UCSD-AML1 (cell line): ENCODE measurements around the gene HOXC6.
"Not testable (repeated sequence)": the region's sequence is repeated elsewhere in the genome, so short reads cannot be mapped to it uniquely, and the experiment has no call there.

ENCODE experiments used
- DNase-seq: peaks from one replicate; lab custom pipeline; 2025; ENCODE audit not compliant: unreplicated experiment; lab: John Stamatoyannopoulos, UW

Gene HOXC6

DNA sequence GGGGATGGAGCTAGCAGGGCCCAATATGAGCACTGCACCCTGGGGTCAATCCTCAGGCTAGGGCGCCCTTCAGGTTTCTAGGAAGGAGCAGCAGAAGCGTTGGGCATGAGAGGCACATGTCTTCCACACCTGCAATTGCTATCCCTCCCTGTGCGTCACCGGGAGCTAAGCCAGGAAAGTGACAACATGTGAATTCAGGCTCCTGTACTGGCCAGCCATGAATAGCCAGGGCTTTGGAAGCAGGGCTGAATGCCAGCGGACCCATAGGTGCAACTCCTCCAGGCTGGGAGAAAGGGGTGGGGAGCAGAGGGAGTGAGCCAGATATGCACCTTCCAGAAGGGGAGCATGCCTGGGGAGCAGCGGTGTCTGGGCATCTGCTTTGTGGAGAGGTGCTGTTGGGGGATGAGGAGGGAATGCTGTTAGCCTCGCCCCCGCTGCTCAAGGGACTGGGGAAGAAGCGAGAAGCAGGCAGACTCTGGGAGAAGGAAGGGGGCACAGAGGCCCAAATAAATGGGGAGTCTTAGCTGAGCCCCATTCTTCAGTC is 10.7 kb downstream of the HOXC6 start:
- no peak for DNase-seq

DNA sequence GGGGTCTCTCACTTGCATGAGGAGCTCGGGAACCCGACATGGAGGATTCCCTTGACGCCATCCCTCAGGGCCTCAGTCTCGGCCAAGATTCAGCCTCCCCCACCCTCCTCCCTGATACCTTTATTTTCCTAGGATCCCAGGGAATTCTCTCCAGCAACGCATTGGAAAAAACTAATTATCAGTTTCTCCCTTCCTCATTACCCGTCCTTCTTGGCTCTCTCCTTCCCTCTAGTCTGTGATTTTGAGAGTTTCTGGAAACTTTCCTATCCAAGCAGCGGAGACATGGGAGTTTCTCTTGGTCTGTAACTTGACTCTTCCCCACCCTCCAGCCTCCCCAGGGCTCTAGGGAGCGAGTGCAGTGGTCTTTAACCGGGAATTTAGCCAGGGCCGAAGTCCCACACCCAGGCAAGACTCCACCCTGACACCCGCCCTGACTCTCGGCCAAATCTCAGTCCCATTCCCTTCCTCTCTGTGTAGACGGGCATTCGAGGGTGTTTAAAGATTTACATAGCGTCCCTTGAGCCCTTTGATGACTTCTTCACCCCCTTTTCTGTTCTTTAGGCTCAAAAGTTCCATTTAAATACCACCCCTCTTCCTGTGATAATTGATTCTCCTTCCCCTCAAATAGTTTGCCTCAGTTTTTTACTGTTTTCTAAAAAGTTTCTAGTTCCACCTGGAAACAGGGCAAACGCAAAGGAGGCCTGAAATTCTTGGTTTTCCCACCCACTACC is 11.3 kb downstream of the HOXC6 start:
- no peak for DNase-seq

DNA sequence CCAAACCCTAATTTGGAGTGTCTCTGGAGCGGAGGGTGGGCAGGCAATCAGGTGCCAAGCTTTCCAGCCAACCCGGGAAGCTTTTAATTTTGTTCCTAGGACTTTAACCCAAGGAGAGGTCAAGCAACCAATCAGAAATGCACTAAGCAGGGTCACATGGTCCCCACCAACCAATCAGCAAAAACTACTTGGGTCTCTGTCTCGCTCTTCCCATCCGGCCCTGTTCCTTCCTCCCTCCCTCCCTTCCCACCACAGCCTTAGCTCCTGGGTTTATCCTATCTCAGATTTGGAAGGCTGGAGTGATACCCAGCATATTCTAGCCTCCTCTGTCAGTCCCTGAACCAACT is 11.9 kb downstream of the HOXC6 start:
- no peak for DNase-seq

DNA sequence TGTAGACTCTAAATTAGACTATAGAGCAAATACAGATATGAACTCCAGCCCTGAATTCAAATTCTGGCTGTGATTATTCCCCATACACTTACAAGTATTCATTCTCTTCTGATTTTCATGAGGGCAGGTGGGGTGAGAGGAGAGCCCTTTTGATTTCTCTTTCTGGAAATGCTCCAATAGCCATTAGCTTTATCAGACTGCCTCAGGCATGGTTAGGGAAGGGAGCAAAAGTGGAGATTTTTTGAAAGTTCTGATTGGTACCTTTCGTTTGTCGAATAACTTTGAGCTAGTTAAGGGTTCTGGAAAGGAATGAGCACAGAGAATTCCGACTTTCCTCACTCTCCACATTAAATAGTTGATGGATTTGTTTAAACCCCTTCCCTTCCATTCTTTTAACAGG is 12.4 kb downstream of the HOXC6 start:
- no peak for DNase-seq

DNA sequence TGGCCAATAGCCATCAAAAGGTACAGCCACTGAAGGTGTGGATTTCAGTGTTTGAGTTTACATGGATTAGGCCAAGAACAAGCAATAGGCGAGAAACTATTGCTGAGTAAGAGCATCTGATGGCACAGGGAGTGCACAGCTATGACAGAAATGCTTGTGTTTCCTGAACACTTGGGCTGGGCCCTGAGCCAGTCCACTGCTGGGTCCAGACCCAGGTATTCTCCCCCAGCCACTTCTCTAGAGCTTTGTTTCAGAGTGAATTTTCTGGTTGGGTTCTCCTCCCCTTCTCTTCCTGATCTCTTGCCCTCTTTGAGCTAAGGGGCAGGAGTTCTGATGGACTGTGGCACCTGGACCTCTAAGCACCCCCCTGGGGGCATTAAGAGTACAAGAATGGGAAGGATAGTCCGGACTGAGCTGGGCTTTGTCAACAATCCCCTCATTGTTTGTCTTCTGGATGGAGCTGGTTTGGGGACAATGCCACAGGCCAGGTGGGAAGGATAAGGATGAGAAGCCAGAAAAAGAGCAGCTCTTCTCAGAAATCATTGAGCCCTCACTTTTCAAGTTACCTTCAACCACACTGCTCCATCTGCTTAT is 13.0 kb downstream of the HOXC6 start:
- DNase-seq: no peak

DNA sequence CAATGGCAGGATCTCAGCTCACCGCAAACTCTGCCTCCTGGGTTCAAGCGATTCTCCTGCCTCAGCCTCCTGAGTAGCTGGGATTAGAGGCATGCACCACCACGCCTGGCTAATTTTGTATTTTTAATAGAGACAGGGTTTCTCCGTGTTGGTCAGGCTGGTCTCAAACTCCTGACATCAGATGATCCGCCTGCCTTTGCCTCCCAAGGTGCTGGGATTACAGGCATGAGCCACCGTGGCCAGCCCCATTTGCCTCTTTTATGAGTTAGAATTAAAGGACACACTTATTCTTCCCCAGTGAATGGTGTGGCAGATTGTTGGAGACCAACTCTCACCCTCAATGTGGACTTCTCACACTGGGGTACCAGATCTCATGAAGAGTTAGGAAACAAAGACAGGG is 13.8 kb downstream of the HOXC6 start:
- not testable (repeated sequence) for DNase-seq

DNA sequence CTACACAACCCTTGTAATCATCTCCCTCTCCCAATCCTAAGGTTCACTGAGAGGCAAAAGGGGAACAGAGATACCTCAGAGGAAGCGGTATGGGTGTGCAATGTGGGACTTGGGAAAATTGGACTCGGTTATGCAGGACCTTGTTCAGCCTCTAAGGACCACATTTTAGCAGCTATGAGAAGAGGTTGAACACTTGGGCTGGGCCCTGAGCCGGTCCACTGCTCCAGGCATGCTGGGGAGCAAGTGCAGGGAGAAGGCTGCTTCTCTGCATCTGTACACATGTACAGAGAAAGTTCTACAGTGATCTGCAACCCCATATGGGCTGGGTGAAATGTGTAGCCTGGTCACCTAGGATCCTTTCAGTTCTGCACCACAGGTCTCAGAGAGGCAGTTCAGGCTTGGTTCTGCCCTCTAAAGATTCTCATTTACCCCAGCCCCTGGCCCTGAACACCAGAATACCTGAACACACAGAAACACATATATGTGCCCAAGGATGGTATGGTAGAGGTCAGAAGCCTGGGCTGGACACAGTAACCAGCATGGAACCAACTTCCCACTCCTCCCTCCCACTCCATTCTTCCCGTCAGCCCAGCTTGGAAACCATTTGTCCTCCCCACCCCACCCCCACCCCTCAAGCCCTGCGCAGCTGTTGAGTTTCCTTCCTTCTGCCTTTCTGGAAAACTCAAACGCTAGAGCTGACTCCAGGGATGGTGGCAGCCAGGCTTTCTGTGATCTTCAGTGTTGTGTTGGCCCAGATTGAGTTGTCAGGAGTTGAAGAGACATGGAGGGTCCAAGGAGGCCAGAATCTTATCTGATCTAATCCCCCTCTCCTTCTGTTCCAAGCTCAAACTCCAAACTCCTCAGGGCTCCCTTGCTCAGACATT is 15.0 kb downstream of the HOXC6 start:
- DNase-seq: no peak

DNA sequence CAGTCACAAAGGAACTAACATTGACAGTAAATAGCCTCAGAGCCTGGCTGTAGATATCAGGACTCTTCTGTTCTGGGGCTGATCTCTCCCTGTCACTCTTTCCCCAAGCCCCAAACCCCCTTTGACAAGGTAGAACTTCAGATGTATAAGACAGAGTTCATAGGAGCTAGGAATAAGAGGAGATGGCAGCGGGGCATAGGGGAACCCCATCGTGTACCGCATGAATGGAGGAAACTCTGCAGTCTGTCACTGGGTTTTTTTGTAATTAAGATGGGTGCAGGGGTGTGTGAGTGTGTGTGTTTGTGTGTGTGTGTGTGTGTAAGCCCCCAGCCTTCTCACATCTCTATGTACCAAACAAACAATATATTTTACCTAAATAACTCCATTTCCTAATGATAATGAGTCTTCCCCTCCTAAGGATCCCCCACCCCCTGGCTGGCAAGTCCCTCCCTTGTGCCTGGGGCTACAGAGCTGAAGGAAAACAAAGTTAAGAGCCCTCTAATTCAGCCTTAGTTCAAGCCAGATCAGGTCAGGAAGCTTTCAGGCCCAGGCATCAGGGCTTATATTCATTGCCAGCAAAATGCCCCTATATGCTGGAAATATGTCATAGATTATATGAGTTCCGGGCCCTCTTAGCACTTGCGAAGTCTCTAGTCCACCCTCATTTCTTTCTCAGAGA is 16.3 kb downstream of the HOXC6 start:
- DNase-seq: no peak

DNA sequence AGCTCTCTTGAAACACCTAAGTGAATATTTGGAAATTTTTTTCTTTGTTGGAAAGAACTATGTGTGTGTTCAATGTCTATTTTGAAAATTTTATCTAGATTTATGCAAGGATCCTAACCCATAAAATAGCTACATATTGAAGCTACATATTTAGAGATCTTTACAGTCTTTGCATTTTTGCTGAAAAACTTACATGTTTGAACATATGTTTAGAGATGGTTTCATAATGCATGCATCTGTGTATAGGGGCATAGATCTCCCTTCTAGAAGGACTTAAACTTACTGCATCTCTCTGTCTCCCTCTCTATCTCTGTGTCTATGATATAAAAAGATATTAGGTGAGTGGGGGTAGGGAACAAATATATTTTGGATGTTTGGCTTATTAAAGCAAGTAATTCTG is 17.2 kb downstream of the HOXC6 start:
- DNase-seq: no peak

DNA sequence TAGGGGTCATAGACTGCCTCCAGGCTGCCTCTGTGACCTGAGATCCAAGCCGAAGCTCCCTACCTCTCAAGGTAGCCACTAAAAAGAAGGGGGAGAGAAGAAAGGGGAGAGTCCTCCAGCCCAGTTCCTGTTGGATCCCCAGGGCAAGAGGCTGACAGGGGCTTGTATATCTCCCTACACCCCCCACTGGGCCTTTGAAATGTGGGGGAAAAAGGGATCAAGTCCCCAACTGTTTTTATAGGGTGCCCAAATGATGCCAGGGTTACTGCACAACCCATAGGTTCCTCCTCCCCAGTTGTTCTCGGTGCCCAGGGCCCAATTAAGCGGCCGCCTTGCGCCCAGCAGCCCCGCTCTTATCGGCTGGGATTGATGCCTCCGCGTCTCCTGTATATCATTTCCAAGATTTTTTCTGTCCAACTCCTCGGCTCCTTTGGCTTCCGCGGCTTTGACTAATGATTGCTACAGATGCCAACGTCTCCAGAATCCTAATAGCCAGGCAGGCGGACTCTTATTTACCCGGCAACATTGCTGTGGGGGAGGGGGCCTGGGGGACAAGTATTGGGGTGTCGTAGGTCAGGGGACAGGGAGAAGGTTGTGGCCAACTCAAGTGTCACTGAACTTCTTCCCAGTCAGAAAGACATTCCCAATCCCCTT is 17.8 kb downstream of the HOXC6 start:
- no peak for DNase-seq

DNA sequence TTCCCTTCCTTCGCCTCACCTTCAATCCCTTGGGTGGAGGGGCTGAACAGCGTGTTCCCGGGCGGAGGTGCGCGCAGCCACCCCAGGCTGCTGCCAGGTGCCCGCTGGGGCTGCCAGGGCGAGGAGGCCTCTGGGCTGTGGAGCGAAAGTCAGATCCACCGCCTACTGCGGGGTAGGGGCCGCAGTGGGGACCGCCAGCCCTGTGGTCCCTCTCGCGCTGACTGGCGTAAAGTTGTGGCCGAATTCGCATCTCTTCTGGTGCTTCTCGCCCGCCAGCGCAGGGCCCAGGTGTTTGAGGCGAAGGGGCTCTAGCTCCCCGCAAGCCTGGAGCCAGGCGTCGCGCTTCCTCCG is 18.5 kb downstream of the HOXC6 start:
- DNase-seq: no peak

DNA sequence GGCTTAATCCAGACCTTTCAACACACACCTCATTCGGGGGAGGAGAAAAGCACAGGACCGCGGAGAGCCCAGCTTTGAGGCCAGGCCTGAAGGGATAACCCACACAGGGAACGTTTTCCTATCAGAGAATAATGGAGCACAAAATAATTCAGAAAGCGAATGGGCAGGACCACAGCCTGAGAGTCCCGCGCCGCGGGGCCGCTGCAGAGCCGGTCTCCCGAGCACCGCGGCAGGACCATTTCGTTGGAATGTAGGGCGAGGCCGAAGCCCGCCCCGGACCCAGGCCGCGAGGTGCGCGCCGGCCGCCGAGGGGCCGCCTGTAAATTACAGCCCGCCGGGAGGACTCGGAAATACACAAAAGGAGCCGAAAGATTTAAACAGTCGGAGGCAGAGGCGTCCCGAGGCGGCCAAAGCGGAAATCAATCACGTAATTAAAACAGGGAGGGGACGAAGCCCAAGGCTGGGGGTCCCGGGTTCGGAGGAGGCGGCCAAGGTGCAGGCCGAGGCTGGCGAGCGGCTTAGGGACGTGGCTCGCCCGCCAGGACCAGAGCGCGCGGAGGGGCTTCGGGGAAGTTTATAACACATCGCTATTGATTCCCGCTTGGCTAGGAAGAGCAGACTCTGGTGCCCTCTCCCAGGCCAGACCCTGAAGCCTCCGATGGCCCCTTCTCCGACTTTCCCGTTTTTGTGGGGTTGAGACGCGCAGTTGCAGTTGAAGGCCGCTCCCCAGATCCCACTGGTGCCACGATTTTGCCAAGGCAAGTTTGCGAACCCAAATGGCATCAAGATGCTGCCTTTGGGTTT is 19.1 kb downstream of the HOXC6 start:
- DNase-seq: no peak

DNA sequence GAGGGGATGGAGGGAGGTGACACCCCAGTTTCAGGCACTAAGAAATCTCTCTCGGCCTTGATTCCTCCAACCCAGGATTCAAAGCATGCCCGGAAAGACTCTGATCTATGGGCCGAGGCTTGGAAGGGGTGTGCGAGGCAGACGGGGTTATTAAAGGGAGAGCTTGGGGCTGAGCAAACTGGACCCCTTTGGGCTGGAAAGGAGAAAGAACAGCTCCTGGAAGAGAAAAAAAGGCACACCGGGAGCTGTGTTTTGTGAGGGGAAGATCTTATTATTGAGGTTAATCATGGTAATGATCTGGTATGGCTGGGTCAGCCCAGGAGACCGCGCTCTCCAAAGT is 19.7 kb downstream of the HOXC6 start:
- no peak for DNase-seq

DNA sequence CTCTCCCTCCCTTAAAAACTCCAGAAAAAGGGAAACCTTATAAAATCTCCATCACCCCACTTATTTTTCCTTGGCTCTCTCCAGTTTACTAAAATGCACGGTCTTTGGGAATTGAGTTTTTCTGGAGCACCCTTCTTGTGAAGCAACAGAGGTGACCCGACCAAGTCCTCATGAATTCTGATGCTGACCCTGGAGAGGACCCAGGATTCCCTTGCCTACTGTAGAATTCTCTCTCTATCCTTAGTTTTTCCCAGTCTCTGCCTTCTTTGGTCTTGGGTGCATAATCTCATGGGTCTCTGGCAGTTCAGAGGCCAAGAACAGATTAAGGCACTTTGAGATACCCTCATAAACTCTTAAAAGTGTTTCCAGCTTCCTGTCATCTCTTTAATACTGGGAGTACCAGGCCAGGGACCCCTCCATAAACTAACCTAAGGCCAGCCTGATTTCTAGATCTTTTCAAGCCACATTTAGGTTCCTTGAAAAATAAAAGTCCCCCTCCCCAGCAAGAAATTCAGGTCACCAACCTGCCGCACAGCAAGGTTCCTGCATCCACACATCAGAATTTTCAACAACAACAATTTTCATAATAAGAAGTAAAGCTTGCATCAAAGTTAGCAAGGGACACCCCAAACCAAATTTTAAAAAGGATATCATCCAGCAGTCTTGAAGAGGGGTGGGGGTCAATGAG is 20.3 kb downstream of the HOXC6 start:
- no peak for DNase-seq

DNA sequence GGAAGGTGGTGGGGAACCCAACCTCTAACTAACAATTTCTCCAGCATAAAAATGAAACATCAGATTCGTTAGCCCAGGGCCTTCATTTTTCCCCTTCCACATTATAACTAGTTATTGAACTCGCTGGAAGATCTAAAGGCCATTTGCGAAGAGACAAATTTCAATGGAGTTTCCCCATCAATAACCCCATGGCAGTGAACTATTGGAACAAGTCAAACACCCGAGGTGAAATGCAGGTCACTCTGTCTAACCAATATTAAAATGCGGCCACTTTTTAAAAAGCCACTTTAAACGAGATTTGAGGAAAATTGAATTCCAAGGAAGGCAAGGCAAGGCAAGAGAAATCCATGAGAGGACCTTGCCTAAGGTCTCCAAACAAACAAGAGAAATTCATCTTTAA is 20.9 kb downstream of the HOXC6 start:
- no peak for DNase-seq

DNA sequence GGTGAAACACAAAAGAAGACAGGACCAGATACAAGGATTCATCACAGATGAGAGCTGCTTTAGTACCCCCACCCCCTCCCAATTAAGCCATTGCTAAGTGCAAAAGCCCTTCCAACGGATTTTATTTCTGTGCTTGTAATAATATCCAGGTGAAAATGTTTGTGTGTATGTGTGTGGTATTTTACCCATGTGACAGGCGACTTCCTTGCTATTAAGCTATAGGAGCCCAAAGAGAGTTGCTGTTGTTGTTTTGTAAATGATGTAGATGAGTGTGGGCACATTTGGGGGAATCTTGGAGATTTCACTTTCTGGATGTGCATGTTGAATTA is 22.2 kb downstream of the HOXC6 start:
- no peak for DNase-seq

DNA sequence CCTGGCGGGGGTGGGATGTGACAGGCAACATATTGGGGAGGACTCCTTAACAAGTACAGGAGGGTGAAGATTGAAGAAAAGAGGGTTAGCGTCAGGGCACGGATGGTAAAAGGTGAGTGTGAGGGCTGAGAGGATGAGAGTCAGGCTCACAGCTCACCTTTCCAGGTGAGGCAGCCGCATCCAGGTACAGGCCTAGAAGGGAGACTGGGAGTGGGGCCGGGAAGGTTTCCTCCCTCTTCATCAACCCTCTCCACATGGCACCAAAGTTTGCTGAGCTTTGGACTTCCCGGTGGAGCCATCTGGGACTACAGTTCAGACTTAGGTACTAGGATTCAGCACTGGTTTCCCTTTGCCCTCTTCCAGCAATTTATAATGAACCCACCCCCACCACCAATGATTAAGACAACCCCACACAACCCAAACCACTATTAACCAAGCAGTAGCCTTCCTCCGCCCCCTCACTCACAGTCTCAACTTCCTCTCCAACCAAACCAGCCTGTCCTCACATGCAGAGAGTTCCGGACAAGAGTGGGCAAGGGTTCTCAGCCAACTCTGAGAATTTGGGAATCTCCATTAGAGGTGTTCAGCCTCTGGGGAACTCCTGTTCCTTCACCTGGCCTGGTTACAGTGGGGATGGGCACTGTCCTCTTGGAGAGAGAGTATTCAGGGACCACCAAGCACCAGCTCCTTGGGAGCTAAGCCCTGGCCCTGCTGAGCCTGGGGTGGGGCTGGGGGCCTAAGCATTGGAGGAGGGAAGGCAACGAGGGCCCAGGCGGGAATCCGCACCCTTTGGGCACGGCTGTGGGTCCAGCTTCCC is 23.0 kb downstream of the HOXC6 start:
- no peak for DNase-seq

DNA sequence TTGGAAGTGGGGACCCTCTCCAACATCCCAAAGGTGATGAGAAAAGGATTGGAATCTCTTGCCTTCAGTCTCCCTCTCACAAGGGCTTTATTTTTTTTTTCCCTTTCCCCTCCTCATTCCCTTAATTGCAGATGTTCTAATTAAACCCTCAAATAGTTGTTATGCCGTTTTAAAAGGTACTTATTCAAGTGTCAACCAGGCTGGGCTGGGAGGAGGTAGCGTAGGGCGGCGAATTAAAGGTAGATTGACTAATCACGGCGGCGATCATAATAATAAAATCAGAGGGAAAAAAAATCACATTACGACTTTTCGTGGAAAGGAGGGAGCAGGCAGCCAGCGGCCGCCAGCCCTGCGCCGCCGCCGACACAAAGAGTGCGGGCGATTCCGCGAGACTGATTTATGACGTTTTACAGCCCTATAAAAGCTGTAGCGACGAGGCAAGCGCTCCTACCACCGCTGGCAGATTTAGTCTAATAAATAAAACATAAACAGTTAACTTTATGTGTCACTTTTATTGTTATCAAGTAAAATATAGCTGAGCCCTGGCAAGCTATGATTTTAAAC is 23.7 kb downstream of the HOXC6 start:
- no peak for DNase-seq
